HG02852 (cell line): ENCODE measurements around the gene PAXIP1.
"Not testable (repeated sequence)": the region's sequence is repeated elsewhere in the genome, so short reads cannot be mapped to it uniquely, and the experiment has no call there.

Experiments
- ATAC-seq: cut with Tn5 transposase; IDR thresholded peaks from one replicate; pipeline ENCODE4 v1.9.1; 2021; ENCODE audit warnings: mild to moderate bottlenecking, moderate library complexity; ENCODE audit not compliant: unreplicated experiment

PAXIP1 gene, protein sequence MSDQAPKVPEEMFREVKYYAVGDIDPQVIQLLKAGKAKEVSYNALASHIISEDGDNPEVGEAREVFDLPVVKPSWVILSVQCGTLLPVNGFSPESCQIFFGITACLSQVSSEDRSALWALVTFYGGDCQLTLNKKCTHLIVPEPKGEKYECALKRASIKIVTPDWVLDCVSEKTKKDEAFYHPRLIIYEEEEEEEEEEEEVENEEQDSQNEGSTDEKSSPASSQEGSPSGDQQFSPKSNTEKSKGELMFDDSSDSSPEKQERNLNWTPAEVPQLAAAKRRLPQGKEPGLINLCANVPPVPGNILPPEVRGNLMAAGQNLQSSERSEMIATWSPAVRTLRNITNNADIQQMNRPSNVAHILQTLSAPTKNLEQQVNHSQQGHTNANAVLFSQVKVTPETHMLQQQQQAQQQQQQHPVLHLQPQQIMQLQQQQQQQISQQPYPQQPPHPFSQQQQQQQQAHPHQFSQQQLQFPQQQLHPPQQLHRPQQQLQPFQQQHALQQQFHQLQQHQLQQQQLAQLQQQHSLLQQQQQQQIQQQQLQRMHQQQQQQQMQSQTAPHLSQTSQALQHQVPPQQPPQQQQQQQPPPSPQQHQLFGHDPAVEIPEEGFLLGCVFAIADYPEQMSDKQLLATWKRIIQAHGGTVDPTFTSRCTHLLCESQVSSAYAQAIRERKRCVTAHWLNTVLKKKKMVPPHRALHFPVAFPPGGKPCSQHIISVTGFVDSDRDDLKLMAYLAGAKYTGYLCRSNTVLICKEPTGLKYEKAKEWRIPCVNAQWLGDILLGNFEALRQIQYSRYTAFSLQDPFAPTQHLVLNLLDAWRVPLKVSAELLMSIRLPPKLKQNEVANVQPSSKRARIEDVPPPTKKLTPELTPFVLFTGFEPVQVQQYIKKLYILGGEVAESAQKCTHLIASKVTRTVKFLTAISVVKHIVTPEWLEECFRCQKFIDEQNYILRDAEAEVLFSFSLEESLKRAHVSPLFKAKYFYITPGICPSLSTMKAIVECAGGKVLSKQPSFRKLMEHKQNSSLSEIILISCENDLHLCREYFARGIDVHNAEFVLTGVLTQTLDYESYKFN

GRCh38 chr7:155003092-155003375, at the start of gene PAXIP1:
TSS of gene PAXIP1 (minus strand) at chr7:155003124. CDS start at chr7:155002929, 195 bp downstream.
- ATAC-seq = peak; percentile 63

GRCh38 chr7:155051355-155051754, 48.4 kb upstream of the PAXIP1 start:
- no peak for ATAC-seq

GRCh38 chr7:155048006-155048405, 45.1 kb upstream of the PAXIP1 start:
- no peak for ATAC-seq

DNA sequence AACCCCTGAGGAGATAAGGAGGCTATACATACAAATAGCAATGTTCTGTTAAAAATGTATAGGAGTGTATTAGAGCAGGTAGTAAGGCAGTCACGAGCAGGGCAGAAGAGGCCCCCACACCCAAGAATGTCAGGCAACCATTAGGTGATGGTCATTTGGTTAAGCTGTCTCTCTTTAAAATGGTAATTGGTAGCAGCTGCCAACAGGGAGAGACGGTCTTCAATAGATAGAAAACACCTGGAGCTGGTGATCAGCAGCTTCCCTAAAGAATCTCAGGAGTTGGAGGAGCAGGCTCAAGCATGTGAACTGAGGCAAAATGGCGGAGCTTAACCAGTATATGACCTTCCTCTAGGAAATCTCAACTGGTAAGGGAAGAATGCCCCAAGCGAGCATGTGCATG, 40.8 kb upstream of the PAXIP1 start:
- ATAC-seq = no peak

DNA sequence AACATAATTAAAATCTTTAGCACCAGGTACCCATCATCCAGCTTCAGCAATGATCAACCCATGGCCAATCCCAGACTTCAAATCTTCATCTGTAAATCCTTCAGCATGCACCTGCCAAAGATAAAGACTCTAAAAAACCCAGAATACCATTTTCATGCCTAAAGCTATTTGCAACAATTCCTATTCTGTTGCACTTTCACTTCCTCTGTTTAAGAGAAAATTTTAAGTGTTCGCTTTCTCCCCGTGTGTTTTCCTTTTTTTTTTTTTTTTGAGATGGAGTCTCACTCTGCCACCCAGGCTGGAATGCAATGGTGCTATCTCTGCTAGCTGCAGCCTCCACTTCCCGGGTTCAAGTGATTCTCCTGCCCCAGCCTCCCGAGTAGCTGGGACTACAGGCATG, 35.4 kb upstream of the PAXIP1 start:
- no peak for ATAC-seq

GRCh38 chr7:155034495-155034894, 31.6 kb upstream of the PAXIP1 start:
- not testable (repeated sequence) for ATAC-seq

DNA sequence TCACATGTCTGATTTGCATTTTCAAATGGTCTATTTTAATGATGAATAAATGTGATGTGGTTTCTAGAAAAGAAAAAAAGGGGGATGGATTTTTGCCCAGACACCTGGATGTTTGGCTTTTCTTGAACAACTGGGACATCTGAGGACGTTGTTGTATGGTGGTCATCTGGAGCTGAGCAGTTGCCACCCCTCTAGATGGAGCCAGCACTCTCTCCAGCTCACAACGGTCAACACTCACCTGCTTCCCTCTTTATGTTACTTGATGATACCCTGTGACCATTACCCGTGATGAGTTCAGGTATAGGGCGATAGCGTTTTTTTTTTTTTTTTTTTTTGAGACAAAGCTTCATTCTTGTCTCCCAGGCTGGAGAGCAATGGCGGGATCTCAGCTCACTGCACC, 30.1 kb upstream of the PAXIP1 start:
- no peak for ATAC-seq

DNA sequence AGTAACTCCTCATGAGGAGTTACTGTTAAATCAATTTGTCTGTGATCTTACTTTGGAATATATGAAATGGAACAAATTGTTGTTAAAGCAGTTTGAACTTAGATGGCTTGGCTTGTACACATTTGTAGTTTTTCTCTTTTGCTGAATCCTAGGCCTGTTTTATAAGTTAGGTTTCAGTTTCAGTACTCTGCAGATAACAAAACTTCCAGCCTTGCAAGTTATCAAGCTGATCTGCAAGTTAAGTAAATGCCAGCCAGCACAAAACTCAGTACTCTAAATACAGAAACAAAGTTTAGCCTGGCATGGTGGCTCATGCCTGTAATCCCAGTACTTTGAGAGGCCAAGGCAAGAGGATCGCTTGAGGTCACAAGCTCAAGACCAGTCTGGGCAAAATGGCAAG, 25.0 kb upstream of the PAXIP1 start:
- ATAC-seq = no peak

GRCh38 chr7:155021699-155022145, 18.8 kb upstream of the PAXIP1 start:
- no peak for ATAC-seq

DNA sequence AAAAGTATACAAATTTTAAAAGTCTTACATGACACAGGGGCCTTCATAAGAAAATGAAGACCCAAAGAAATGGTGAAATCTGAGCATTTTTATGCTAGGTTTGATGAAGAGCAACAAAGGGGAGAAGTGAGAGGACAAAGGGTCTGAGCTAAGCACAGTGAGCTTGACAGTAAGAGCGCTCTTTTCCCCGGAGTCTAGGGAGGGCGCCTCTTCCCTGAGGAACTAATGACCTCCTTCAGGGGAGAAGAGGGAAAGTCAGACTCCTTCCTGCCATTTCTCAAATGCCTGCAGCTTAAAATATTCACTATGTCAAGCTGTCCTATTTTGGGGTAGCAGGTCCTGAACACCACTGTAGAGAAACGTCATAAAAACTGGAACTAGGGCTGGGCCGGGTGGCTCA, 18.1 kb upstream of the PAXIP1 start:
- ATAC-seq = no peak

DNA sequence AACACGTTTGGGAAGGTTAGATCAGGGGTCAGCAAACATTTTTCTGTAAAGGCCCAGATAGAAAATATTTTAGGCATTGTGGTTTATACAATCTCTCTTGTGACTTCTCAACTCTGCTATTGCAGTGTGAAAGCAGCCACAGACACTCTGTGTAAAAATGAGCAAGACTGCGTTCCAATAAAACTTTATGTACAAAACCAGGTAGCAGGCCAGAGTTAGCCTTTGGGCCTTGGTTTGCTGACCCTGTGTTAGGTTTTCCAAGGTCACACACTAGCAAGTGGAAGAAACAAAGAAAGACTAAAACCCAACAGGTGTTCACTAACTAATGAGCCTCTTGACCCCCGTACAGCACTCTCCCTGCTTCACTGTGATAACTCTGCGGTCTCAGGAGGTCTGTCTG, 14.9 kb upstream of the PAXIP1 start:
- no peak for ATAC-seq

DNA sequence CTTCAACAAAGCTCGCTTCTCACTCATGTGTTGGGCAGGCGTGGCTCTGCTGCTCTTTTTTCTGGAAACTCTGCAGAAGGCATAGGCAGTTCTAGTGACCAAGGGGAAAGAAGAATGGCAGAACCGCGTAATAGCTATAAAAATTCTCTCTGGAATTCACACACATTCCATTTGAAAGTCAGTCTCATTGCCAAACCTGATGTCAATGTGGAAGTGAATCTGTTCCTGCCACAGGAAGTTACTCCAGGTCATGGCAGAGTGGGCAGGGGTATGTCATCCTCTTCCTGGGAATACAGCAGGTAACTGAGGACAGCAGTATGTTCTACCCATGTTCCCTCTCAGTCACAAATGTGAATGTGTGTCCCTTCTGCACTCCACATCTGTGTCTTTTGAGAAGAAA, 8.2 kb upstream of the PAXIP1 start:
- ATAC-seq = no peak

DNA sequence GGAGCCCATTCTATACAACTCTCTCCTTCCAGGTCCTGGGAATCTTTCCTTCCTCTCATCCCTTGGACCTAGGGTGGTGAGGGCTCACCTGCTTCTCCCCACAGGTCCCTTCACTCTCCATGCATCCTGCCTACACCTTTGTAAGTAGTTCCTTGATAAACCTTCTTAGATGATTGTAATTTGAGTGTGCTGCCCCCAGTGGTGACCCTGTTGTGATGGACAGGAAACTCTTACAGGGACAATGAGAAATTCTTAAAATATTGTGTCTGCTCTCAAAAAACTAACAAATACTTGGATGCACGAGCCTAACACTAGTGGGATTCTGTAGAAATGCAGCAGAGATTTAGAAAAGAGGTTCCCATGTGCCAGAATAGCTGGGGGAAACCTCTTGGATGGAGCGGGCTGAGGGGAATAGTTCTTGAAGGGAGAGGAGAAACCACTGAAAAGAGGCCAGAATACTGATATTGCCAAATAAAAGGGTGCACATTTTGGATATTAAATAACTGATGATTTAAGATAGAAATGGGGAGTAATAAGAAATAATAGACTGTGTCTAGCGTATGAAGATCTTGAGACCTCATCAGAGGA, 6.7 kb upstream of the PAXIP1 start:
- ATAC-seq = peak; percentile 51

- no peak for ATAC-seq
These were observed 5.0 kb upstream of the PAXIP1 start for GRCh38 chr7:155007947-155008346.

GRCh38 chr7:155003376-155004214, 671 bp upstream of the PAXIP1 start:
- ATAC-seq = peak; percentile 60

DNA sequence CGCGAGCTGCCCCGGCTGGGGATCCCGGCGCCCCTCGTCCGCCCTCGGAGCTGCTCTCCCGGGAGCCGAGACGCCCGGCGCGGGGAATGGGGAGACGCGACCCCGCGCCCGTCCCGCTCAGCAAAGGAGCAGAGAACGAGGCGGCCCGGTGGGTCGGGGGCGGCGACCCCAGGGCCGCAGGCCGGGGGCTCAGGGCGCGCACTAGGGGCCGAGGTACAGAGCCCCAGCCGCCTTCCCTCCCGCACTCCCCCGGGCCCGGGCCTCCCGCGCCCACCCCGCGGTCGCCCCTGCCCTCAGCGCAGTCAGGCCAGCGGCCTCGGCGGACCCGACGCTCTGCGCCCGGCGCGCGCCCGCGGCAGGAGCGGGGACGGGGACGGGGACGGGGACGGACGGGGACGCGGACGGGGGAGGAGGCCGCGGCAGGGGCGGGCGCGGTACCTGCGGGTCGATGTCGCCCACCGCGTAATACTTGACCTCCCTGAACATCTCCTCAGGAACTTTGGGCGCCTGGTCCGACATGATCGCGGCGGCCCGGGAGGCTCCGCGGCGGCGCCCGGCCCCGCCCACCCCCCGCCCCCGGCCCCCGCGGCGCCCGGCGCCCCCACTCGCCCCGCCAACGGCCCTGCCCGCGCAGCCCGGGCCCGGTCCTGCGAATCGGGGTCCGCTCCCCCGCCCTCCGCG, 373 bp downstream of the PAXIP1 start:
- ATAC-seq = peak; percentile 37

DNA sequence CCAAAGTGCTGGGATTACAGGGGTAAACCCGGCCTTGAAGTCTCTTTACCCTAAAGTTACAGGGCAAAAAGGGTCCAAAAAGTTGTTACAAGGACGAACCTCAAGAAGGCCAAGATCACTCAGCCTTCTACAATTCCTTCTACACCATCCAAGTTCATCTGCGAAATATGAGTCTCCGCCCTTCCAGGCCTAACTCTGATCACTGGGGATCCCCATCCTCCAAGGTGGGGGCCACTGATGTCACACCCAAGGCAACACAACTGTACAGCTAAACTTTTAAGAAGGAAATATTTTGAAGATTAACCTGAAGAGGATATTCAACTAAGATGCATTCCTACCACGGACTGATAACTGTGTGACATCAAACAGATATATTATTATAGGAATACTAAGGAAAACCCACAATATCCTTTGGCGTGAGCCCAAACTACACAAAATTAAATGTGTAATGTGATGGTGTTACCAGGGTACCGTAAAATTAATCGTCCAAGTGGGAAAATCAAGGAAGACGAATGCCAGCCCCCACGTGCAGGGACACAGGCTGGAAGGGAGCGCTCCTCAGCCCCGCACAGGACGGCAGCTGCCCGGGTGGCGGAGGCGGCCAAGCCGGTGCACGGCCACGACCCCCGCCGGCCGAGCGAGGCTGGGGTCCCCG, 1.0 kb downstream of the PAXIP1 start:
- ATAC-seq = peak; percentile 8

GRCh38 chr7:155000795-155001194, 2.1 kb downstream of the PAXIP1 start:
- no peak for ATAC-seq

GRCh38 chr7:154998481-154998880, 4.4 kb downstream of the PAXIP1 start:
- ATAC-seq = no peak
